ENCODE results near the gene ARAP3. TPM values are rescaled to one million over a fixed set of nuclear protein-coding genes. Genes with fewer than 3 reads are reported as not detected.

The ARAP3 gene
- total and polyA plus RNA-seq, 2 donors (not counting 3 experiments of a cell fraction or from before 2014, with no cell fraction given), result 60.6 to 136 TPM

- intact Hi-C loops (cut with micrococcal nuclease) (no loop called here), dilution Hi-C loops (cut with MboI; ENCODE audit: extremely low pct_ligation_motif_present, low sequenced_read_pairs) (no loop called here)
- H3K79me2 ChIP-seq (ENCODE audit: control insufficient read depth, insufficient read depth, low read length), result no peaks in the 10 kb centered on the region
- no peak overlapping the region for H3K4me2 ChIP-seq (ENCODE audit: insufficient read depth, low read length)
- no peak overlapping the region for H3K27ac ChIP-seq (ENCODE audit: insufficient read depth, low read depth, low read length)
- no peak overlapping the region for H3K9ac ChIP-seq (replicated peaks; ENCODE audit: extremely low read depth, insufficient read depth, low read length)
- DNase-seq (ENCODE audit: low read depth, low spot score) (no peak), FAIRE-seq (no peak)
- CTCF ChIA-PET, result interaction anchor here (0.6 to 1.6 kb wide), 2 partner anchors 45 to 198 kb away, joined by 3 read pairs; no protein-coding TSS in a partner anchor
- TF ChIP-seq MAX (IDR thresholded peaks at IDR 0.05; ENCODE audit: insufficient read depth, insufficient read length), result no peak
- no peak for TF ChIP-seq GATA2 (IDR thresholded peaks at IDR 0.05; ENCODE audit: insufficient read depth, insufficient read length, low read depth, low read length)
- no peak for TF ChIP-seq POLR2A (IDR thresholded peaks at IDR 0.05; ENCODE audit: low read depth, low read length)
- TF ChIP-seq FOS (IDR thresholded peaks at IDR 0.05; ENCODE audit: borderline replicate concordance, insufficient read depth, low read length), result no peak
- peaks cover 9% of the 10 kb centered on the region for H3K4me1 ChIP-seq (ENCODE audit: control insufficient read depth, extremely low read depth, insufficient read depth, low read length)
- H4K20me1 ChIP-seq (replicated peaks; ENCODE audit: control insufficient read depth, extremely low read depth, insufficient read depth, low read length), result no peaks in the 10 kb centered on the region
- H3K9me1 ChIP-seq (replicated peaks; ENCODE audit: control insufficient read depth, extremely low read depth, insufficient read depth, low read length), result no peaks in the 10 kb centered on the region
- H3K9me3 ChIP-seq (replicated peaks; ENCODE audit: control insufficient read depth, insufficient read depth, low read length), result no peaks in the 10 kb centered on the region
- no peak overlapping the region for H3K4me3 ChIP-seq (replicated peaks in 1 of 3; ENCODE audit: insufficient read depth in 1 of 3, low read depth in 1 of 3, low read length in 3 of 3)
- BruUV-seq (replicated peaks), result no TSS peak
- no peaks in the 10 kb centered on the region for H3K36me3 ChIP-seq (ENCODE audit: control insufficient read depth in 2 of 2, extremely low read depth in 1 of 2, insufficient read depth in 2 of 2, low read length in 2 of 2)
- no peak overlapping the region for H2AFZ ChIP-seq (ENCODE audit: low read depth, low read length)
- POLR2A ChIA-PET, result no interaction called here
- H3K27me3 ChIP-seq (ENCODE audit: control insufficient read depth in 2 of 2, insufficient read depth in 2 of 2, low read length in 2 of 2), result peaks cover 4 to 5% of the 10 kb centered on the region in 2 experiments
These were observed 34.4 kb upstream of the ARAP3 start for GRCh38 chr5:141716468-141716867.

GRCh38 chr5:141716009-141716408 is 34.0 kb upstream of the ARAP3 start:
- Histone ChIP-seq H2AFZ (ENCODE audit: low read depth, low read length) (no peak overlapping the region), H3K36me3 (ENCODE audit: control insufficient read depth in 2 of 2, extremely low read depth in 1 of 2, insufficient read depth in 2 of 2, low read length in 2 of 2) (no peaks in the 10 kb centered on the region), H3K79me2 (ENCODE audit: control insufficient read depth, insufficient read depth, low read length) (no peaks in the 10 kb centered on the region), H3K9me3 (replicated peaks; ENCODE audit: control insufficient read depth, insufficient read depth, low read length) (no peaks in the 10 kb centered on the region), H3K27me3 (ENCODE audit: control insufficient read depth in 2 of 2, insufficient read depth in 2 of 2, low read length in 2 of 2) (peaks cover 2 to 4% of the 10 kb centered on the region in 2 experiments), H3K4me3 (replicated peaks in 1 of 3; ENCODE audit: insufficient read depth in 1 of 3, low read depth in 1 of 3, low read length in 3 of 3) (no peak overlapping the region), H3K27ac (ENCODE audit: insufficient read depth, low read depth, low read length) (no peak overlapping the region), H3K4me1 (ENCODE audit: control insufficient read depth, extremely low read depth, insufficient read depth, low read length) (peaks cover 9% of the 10 kb centered on the region), H3K9ac (replicated peaks; ENCODE audit: extremely low read depth, insufficient read depth, low read length) (no peak overlapping the region), H3K4me2 (ENCODE audit: insufficient read depth, low read length) (no peak overlapping the region), H4K20me1 (replicated peaks; ENCODE audit: control insufficient read depth, extremely low read depth, insufficient read depth, low read length) (no peaks in the 10 kb centered on the region), H3K9me1 (replicated peaks; ENCODE audit: control insufficient read depth, extremely low read depth, insufficient read depth, low read length) (no peaks in the 10 kb centered on the region)
- intact Hi-C loops (cut with micrococcal nuclease), result no loop called here
- dilution Hi-C loops (cut with MboI; ENCODE audit: extremely low pct_ligation_motif_present, low sequenced_read_pairs), result no loop called here
- CTCF ChIA-PET, result interaction anchor here (1.6 kb wide), 1 partner anchor 45 kb away, joined by 3 read pairs; no protein-coding TSS in a partner anchor
- TF ChIP-seq FOS (IDR thresholded peaks at IDR 0.05; ENCODE audit: borderline replicate concordance, insufficient read depth, low read length) (no peak), MAX (IDR thresholded peaks at IDR 0.05; ENCODE audit: insufficient read depth, insufficient read length) (no peak), MYC (IDR thresholded peaks at IDR 0.05; ENCODE audit: low read depth, low read length) (no peak), POLR2A (IDR thresholded peaks at IDR 0.05; ENCODE audit: low read depth, low read length) (no peak), JUN (IDR thresholded peaks at IDR 0.05; ENCODE audit: borderline replicate concordance, insufficient read depth, insufficient read length, low read depth) (no peak), GATA2 (IDR thresholded peaks at IDR 0.05; ENCODE audit: insufficient read depth, insufficient read length, low read depth, low read length) (no peak), EZH2 (IDR thresholded peaks at IDR 0.05; ENCODE audit: borderline replicate concordance, low read depth, low read length, severe bottlenecking) (no peak), CTCF (IDR thresholded peaks at IDR 0.05; ENCODE audit: extremely low read depth in 1 of 2, insufficient read depth in 1 of 2, low read depth in 1 of 2, low read length in 2 of 2) (no peak), POLR2AphosphoS5 (IDR thresholded peaks at IDR 0.05; ENCODE audit: insufficient read depth, low read depth, low read length) (no peak)
- no peak for FAIRE-seq
- DNase-seq (ENCODE audit: low read depth, low spot score), result no peak
- POLR2A ChIA-PET, result no interaction called here
- no TSS peak for BruUV-seq (replicated peaks)

Data from endothelial cell of umbilical vein (primary cell).